Stomach (tissue), 4 donors: Measurements from ENCODE around the gene SET.

Source experiments
- CTCF ChIP-seq, 7 experiments: fragments of 450-650 bp in 4 of 7; fragments of 200-600 bp in 3 of 7; sonication (generic) in 3 of 7; IDR thresholded peaks; one replicate each; pipeline ENCODE4 v1.5.1; 2016 to 2019; ENCODE audit warnings: antibody characterized with exemption in 7 of 7, control low read depth in 2 of 7, mild to moderate bottlenecking in 1 of 7
- POLR2AphosphoS5 ChIP-seq, 3 donors: sonication (generic); formaldehyde crosslinking; IDR thresholded peaks; one replicate each; pipeline ENCODE4 v1.6.1; 2016; ENCODE audit warnings: antibody characterized with exemption in 3 of 3

DNA sequence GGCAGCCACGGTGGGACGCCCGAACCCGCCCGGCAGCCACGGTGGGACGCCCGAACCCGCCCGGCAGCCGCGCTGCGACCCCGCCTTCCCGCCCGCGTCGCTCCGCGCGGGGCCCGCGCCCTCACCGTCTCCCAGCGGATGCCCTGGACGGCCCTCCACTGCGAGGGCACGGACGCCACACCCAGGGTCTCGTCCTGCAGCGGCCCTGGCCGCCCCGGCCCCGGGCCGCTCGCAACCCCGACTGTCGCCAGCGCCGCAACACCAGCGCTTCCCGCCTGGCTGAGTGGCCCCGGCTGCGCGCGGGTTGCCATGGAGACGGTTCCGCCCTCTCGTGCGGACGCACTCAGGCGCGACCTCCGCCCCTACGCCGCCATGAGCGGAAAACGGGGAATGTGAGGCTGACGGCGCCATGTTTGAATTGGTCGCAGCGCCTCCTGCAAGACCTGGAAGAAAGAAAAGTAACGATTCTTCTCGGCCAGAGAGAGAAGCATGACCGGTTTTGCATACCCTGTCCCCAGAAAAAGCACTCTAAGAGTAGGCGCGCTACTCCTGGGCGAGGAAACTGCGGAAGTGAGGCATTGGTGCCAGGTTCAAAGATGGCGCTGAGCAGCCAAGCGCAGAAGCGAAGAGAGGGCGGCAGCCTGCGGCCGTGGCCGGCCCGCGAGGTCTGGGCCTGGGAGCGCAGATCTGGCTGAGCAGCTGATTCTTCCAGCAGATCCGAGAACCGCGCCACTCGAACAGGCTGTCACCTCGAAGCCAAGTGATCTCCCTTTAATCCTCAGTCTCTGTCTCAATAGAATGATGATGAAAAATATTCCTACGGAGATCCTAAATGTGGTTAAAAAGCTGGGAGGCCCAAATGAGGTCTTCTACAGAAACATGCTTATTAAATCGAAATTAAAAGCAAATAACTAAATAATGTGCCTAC lies 32.3 kb upstream of the SET start, which contains the start of gene DYNC2I2:
- TF ChIP-seq CTCF (IDR thresholded peaks at IDR 0.05) (no peak), POLR2AphosphoS5 (IDR thresholded peaks at IDR 0.05) (peak; percentile 43 to 89 (median 57))
